CD4-positive, alpha-beta memory T cell (primary cell): ENCODE measurements around the gene CDYL. TPM values are rescaled to one million over a fixed set of nuclear protein-coding genes. Genes with fewer than 3 reads are reported as not detected.
A peak's percentile ranks its signal among the peaks of the same experiment; 100 is the strongest.
"Not testable (repeated sequence)": the region's sequence is repeated elsewhere in the genome, so short reads cannot be mapped to it uniquely, and the experiment has no call there.

Source experiments
- CTCF ChIA-PET: fragments of 350-600 bp; sonication (Branson Sonifier 250); formaldehyde crosslinking; loops from one replicate; lab custom pipeline; 2021; ENCODE audit warnings: inconsistent platforms; ENCODE audit not compliant: partially characterized antibody; lab: Charles Lee
- POLR2A ChIA-PET: fragments of 350-600 bp; sonication (Branson Sonifier 250); formaldehyde crosslinking; loops from one replicate; lab custom pipeline; 2021; ENCODE audit not compliant: partially characterized antibody; lab: Charles Lee
- DNase-seq, 5 donors: peaks; one replicate each; pipeline versions ENCODE4 v3.0.0 to v3.0.0-alpha.2; 2020 to 2022; ENCODE audit warnings: mixed read lengths in 1 of 5
- H3K27ac ChIP-seq: one replicate; pipeline ENCODE4 v1.7.0; 2013; ENCODE audit warnings: low read depth, low read length
- H3K27me3 ChIP-seq: 2 replicates; pipeline ENCODE4 v1.7.0; 2013; ENCODE audit warnings: mild to moderate bottlenecking, low read length, moderate library complexity; ENCODE audit not compliant: insufficient read depth
- H3K36me3 ChIP-seq: 2 replicates; pipeline ENCODE4 v1.7.0; 2013; ENCODE audit warnings: mild to moderate bottlenecking, low read length, moderate library complexity; ENCODE audit not compliant: insufficient read depth
- H3K4me1 ChIP-seq: 2 replicates; pipeline ENCODE4 v1.7.0; 2013; ENCODE audit warnings: mild to moderate bottlenecking, low read length, moderate library complexity; ENCODE audit not compliant: insufficient read depth
- H3K4me3 ChIP-seq, 2 donors: one replicate each; pipeline ENCODE4 v1.7.0; 2013; ENCODE audit warnings: low read length in 2 of 2, mild to moderate bottlenecking in 1 of 2
- H3K9me3 ChIP-seq, 2 donors: one replicate each; pipeline ENCODE4 v1.7.0; 2013; ENCODE audit warnings: low read length in 2 of 2, control low read depth in 1 of 2; ENCODE audit not compliant: control insufficient read depth in 1 of 2
- H3K27ac Mint-ChIP-seq, 7 donors: one replicate each; pipeline ENCODE4 v1.8.0; 2020 to 2021; ENCODE audit warnings: mixed read lengths in 7 of 7, mild to moderate bottlenecking in 6 of 7, inconsistent platforms in 3 of 7, moderate library complexity in 3 of 7
- H3K27me3 Mint-ChIP-seq, 2 donors: one replicate each; pipeline ENCODE4 v1.8.0; 2020 to 2021; ENCODE audit warnings: mixed read lengths in 2 of 2
- H3K36me3 Mint-ChIP-seq, 2 donors: one replicate each; pipeline ENCODE4 v1.8.0; 2020 to 2021; ENCODE audit warnings: mixed read lengths in 2 of 2, inconsistent platforms in 1 of 2, mild to moderate bottlenecking in 1 of 2
- H3K4me1 Mint-ChIP-seq, 4 donors: one replicate each; pipeline ENCODE4 v1.8.0; 2020 to 2021; ENCODE audit warnings: mixed read lengths in 4 of 4, mild to moderate bottlenecking in 1 of 4
- H3K4me3 Mint-ChIP-seq, 8 donors: one replicate each; pipeline ENCODE4 v1.8.0; 2020 to 2021; ENCODE audit warnings: mixed read lengths in 8 of 8, mild to moderate bottlenecking in 7 of 8, moderate library complexity in 6 of 8, inconsistent platforms in 3 of 8
- H3K9me3 Mint-ChIP-seq, 8 donors: one replicate each; pipeline ENCODE4 v1.8.0; 2020 to 2021; ENCODE audit warnings: mixed read lengths in 8 of 8, mild to moderate bottlenecking in 5 of 8, inconsistent platforms in 3 of 8, moderate library complexity in 1 of 8
- intact Hi-C: fragments of 100-400 bp; cut with micrococcal nuclease; formaldehyde crosslinking; loops from one replicate; pipeline ENCODE4 v1.15.1; 2023
- polyA plus RNA-seq, 2 donors: library from polyadenylated mRNA; unstranded; fragments of 300-500 nt; fragmentation: Illumina TruSeq; gene quantifications; one replicate each; pipeline ENCODE4 v1.2.3, GENCODE V29; 2021
- total RNA-seq, 2 experiments: library from RNA; stranded (reverse); gene quantifications; one replicate each; pipeline ENCODE4 v1.2.3, GENCODE V29; 2021

The CDYL gene
- total and polyA plus RNA-seq, 4 experiments from 2014 or later = 1.5 to 36.7 (median 19.2) TPM

DNA sequence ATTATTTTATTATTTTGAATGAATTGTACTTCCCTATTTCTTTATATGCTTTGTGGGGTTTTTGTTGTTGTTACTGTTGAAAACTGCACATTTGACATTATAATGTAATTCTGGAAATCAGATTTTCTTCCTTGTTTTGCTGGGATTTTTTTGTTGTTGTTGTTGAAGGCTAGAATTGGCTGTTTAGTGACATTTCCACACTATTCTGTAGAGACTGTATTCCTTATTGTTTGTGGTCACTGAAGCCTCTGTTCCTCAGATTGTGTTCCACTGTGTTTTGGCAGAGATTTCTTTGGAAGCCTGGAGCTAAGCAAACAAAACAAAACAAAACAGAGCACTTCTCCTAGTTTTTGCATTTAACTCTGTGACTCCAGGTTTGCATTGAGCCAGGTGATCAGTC is 52.9 kb downstream of the CDYL start:
- Histone ChIP-seq H3K36me3 (no peaks in the 10 kb centered on the region), H3K4me1 (no peaks in the 10 kb centered on the region), H3K27ac (no peak overlapping the region), H3K27me3 (no peaks in the 10 kb centered on the region), H3K9me3 (peaks cover 0 to 3% of the 10 kb centered on the region in 2 donors), H3K4me3 (no peak overlapping the region)
- H3K27me3 Mint-ChIP-seq = no peaks in the 10 kb centered on the region
- H3K36me3 Mint-ChIP-seq = peaks cover 28 to 32% of the 10 kb centered on the region in 2 donors
- H3K4me3 Mint-ChIP-seq = no peak overlapping the region
- H3K4me1 Mint-ChIP-seq = peaks cover 0 to 11% (median 6%) of the 10 kb centered on the region in 4 donors
- ChIA-PET CTCF (interaction anchor here (1.5 kb wide), 1 partner anchor 14 kb away, joined by 3 read pairs; no protein-coding TSS in a partner anchor), POLR2A (no interaction called here)
- H3K27ac Mint-ChIP-seq = peak overlapping the region in 1 of 7 donors; percentile 41
- intact Hi-C loops = no loop called here
- DNase-seq = no peak
- peaks cover 6 to 65% (median 47%) of the 10 kb centered on the region in 8 donors for H3K9me3 Mint-ChIP-seq

DNA sequence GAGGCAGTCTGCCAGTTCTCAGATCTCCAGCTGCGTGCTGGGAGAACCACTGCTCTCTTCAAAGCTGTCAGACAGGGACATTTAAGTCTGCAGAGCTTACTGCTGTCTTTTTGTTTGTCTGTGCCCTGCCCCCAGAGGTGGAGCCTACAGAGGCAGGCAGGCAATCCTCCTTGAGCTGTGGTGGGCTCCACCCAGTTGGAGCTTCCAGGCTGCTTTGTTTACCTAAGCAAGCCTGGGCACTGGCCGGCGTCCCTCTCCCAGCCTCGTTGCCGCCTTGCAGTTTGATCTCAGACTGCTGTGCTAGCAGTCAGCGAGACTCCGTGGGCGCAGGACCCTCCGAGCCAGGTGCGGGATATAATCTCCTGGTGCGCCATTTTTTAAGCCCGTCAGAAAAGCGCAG is 59.3 kb downstream of the CDYL start:
- intact Hi-C loops, H3K9me3 ChIP-seq, DNase-seq, POLR2A ChIA-PET, H3K4me3 Mint-ChIP-seq, H3K27me3 Mint-ChIP-seq, CTCF ChIA-PET, H3K27me3 ChIP-seq, H3K4me1 ChIP-seq, H3K4me3 ChIP-seq, H3K36me3 ChIP-seq, H3K27ac ChIP-seq, H3K27ac Mint-ChIP-seq: not testable (repeated sequence)
- H3K4me1 Mint-ChIP-seq = peaks cover 5 to 30% (median 20%) of the 10 kb centered on the region in 4 donors
- H3K36me3 Mint-ChIP-seq = peaks cover 31 to 33% of the 10 kb centered on the region in 2 donors
- H3K9me3 Mint-ChIP-seq = peaks cover 0 to 61% (median 39%) of the 10 kb centered on the region in 8 donors

GRCh38 chr6:4840169-4840568 is 64.0 kb downstream of the CDYL start:
- Histone ChIP-seq H3K36me3 (no peaks in the 10 kb centered on the region), H3K27me3 (no peaks in the 10 kb centered on the region), H3K27ac (no peak overlapping the region), H3K4me3 (no peak overlapping the region), H3K9me3 (no peaks in the 10 kb centered on the region), H3K4me1 (no peaks in the 10 kb centered on the region)
- ChIA-PET CTCF (no interaction called here), POLR2A (no interaction called here)
- Mint-ChIP-seq H3K27me3 (no peaks in the 10 kb centered on the region), H3K4me3 (peak overlapping the region in 4 of 8 donors; percentile 3 to 32 (median 16)), H3K9me3 (peaks cover 0 to 82% (median 70%) of the 10 kb centered on the region in 8 donors), H3K4me1 (peaks cover 22 to 58% (median 43%) of the 10 kb centered on the region in 4 donors), H3K27ac (no peak overlapping the region), H3K36me3 (peaks cover 54 to 61% of the 10 kb centered on the region in 2 donors)
- no peak for DNase-seq
- intact Hi-C loops = no loop called here

GRCh38 chr6:4844108-4844507 is 67.9 kb downstream of the CDYL start:
- Mint-ChIP-seq H3K36me3 (peaks cover 36 to 42% of the 10 kb centered on the region in 2 donors), H3K27ac (no peak overlapping the region), H3K27me3 (no peaks in the 10 kb centered on the region), H3K4me3 (peak overlapping the region in 1 of 8 donors; percentile 46), H3K9me3 (peaks cover 0 to 61% (median 47%) of the 10 kb centered on the region in 8 donors), H3K4me1 (peaks cover 38 to 84% (median 52%) of the 10 kb centered on the region in 4 donors)
- Histone ChIP-seq H3K9me3 (no peaks in the 10 kb centered on the region), H3K4me3 (no peak overlapping the region), H3K27me3 (no peaks in the 10 kb centered on the region), H3K36me3 (no peaks in the 10 kb centered on the region), H3K4me1 (peaks cover 9% of the 10 kb centered on the region), H3K27ac (no peak overlapping the region)
- POLR2A ChIA-PET = no interaction called here
- CTCF ChIA-PET = no interaction called here
- no peak for DNase-seq
- intact Hi-C loops = no loop called here

GRCh38 chr6:4846387-4846786 is 70.2 kb downstream of the CDYL start:
- POLR2A ChIA-PET = no interaction called here

GRCh38 chr6:4848382-4849068 is 72.3 kb downstream of the CDYL start:
- peaks cover 40 to 67% (median 48%) of the 10 kb centered on the region in 4 donors for H3K4me1 Mint-ChIP-seq
- no peak for DNase-seq

More at GRCh38 chr6:4846387-4846786, 70.2 kb downstream of the CDYL start:
- no peaks in the 10 kb centered on the region for H3K27me3 Mint-ChIP-seq
- intact Hi-C loops = no loop called here
- no peaks in the 10 kb centered on the region for H3K27me3 ChIP-seq
- peaks cover 12% of the 10 kb centered on the region for H3K4me1 ChIP-seq
- H3K9me3 ChIP-seq = no peaks in the 10 kb centered on the region
- no peak overlapping the region for H3K4me3 ChIP-seq
- no peak overlapping the region for H3K27ac Mint-ChIP-seq
- no peak for DNase-seq
- H3K4me1 Mint-ChIP-seq = peaks cover 32 to 69% (median 45%) of the 10 kb centered on the region in 4 donors
- H3K4me3 Mint-ChIP-seq = no peak overlapping the region
- CTCF ChIA-PET = no interaction called here
- H3K27ac ChIP-seq = no peak overlapping the region
- peaks cover 0 to 38% (median 25%) of the 10 kb centered on the region in 8 donors for H3K9me3 Mint-ChIP-seq
- peaks cover 16 to 21% of the 10 kb centered on the region in 2 donors for H3K36me3 Mint-ChIP-seq
- H3K36me3 ChIP-seq = no peaks in the 10 kb centered on the region

GRCh38 chr6:4849226-4850022 is 73.2 kb downstream of the CDYL start:
- Histone ChIP-seq H3K4me1 (peaks cover 12% of the 10 kb centered on the region), H3K9me3 (peaks cover 0 to 4% of the 10 kb centered on the region in 2 donors), H3K27ac (no peak overlapping the region), H3K4me3 (no peak overlapping the region), H3K27me3 (no peaks in the 10 kb centered on the region), H3K36me3 (no peaks in the 10 kb centered on the region)
- Mint-ChIP-seq H3K4me1 (peaks cover 40 to 67% (median 49%) of the 10 kb centered on the region in 4 donors), H3K36me3 (peaks cover 9 to 16% of the 10 kb centered on the region in 2 donors), H3K4me3 (peak overlapping the region in 1 of 8 donors; percentile 13), H3K27ac (peak overlapping the region in 1 of 7 donors; percentile 38), H3K9me3 (peaks cover 0 to 17% (median 2%) of the 10 kb centered on the region in 8 donors), H3K27me3 (no peaks in the 10 kb centered on the region)
- DNase-seq = no peak
- CTCF ChIA-PET = no interaction called here
- POLR2A ChIA-PET = interaction anchor here (0.6 kb wide), 1 partner anchor 39 kb away, joined by 3 read pairs; no protein-coding TSS in a partner anchor
- intact Hi-C loops = no loop called here

More at GRCh38 chr6:4848382-4849068, 72.3 kb downstream of the CDYL start:
- Mint-ChIP-seq H3K4me3 (no peak overlapping the region), H3K9me3 (peaks cover 0 to 26% (median 11%) of the 10 kb centered on the region in 8 donors), H3K27ac (no peak overlapping the region), H3K36me3 (peaks cover 7 to 15% of the 10 kb centered on the region in 2 donors), H3K27me3 (no peaks in the 10 kb centered on the region)
- intact Hi-C loops = no loop called here
- POLR2A ChIA-PET = interaction anchor here (0.6 kb wide), 1 partner anchor 28 kb away, joined by 3 read pairs; no protein-coding TSS in a partner anchor
- Histone ChIP-seq H3K27ac (no peak overlapping the region), H3K36me3 (no peaks in the 10 kb centered on the region), H3K4me1 (peaks cover 12% of the 10 kb centered on the region), H3K27me3 (no peaks in the 10 kb centered on the region), H3K4me3 (no peak overlapping the region), H3K9me3 (peaks cover 0 to 4% of the 10 kb centered on the region in 2 donors)
- CTCF ChIA-PET = no interaction called here
